Measurements from ENCODE around the gene SEMA3D.

Gene SEMA3D

DNA sequence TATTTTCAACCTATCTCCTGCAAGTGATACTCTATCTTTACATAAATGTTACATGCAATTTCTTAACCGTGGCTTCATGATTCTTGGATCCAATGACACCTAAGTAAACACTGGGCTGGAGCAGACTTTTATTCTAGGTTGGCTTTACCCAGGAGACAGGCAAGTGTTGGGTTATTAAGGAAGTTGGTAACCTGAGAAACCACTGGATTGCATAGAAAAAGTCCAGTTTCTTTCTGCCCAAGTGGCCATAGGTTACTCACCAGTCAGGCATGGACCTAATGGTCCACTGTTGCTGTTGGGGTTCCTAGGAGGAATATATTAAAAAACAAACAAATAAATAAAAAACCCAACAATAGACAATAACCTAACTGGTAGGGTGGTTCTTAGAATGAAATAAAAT lies 112.8 kb downstream of the SEMA3D start:
- no peak for DNase-seq

GRCh38 chr7:85070967-85071628 lies 115.8 kb downstream of the SEMA3D start:
- no peak for DNase-seq

GRCh38 chr7:85068799-85069198 lies 118.1 kb downstream of the SEMA3D start:
- DNase-seq: no peak

DNA sequence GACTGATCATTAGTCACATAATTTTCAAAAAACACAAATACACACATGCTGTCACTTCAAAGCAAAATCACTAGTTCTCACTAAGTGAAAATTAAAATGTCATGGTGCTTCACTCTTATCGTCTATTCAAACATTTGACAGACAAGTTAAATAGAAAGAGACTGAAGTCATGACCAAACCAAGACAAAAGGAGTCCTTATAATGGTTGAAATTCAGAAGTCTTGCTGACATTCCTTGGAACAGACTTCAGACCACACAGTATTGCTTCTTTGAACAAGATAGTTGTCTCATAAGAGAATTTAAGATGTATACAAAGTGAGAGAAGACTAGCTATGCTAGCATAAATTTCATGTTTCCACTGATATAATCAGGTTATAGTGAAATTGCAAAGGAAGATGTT lies 119.5 kb downstream of the SEMA3D start:
- DNase-seq: no peak

- no peak for DNase-seq
Observed at GRCh38 chr7:85065888-85066485, 120.9 kb downstream of the SEMA3D start.

GRCh38 chr7:85065306-85065705 lies 121.5 kb downstream of the SEMA3D start:
- DNase-seq: peak; percentile 40

DNA sequence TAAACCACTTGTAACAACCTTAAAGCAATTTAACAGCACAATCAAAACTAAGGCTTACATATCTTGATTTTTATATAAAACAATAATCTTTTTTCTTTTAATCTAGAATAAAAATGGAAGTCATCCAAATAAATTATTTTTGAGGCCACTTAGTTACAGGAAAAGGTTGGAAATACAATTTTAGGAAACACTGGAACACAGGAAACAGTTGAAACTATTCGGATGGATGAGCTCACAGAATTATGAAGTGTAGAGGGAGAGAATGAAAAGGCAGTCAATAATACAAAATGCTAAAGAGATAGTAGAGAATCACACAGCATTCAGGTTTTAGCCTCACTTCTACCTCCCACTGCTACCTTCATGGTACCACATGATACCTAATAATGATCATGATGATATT lies 124.2 kb downstream of the SEMA3D start:
- DNase-seq: no peak

GRCh38 chr7:85061456-85061855 lies 125.4 kb downstream of the SEMA3D start:
- DNase-seq: peak; percentile 36

DNA sequence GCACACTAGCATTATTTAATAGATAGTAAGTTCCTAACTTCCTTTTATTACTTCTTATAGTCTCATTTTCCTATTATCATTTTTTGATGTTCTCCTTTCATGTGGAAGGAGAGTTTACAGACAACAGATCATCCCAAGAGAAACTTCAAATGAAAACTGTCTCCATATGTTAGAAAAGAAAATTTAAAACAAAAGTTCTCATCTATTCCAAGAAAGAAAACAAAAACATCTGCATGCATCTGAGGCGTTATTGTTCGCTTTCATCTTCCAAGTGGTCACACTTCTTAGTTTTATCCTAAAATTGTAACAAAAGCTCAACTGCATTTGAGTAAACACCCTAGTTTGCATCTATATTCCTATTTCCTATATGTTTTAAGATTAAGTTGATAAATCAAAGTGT lies 126.2 kb downstream of the SEMA3D start:
- DNase-seq: no peak

DNA sequence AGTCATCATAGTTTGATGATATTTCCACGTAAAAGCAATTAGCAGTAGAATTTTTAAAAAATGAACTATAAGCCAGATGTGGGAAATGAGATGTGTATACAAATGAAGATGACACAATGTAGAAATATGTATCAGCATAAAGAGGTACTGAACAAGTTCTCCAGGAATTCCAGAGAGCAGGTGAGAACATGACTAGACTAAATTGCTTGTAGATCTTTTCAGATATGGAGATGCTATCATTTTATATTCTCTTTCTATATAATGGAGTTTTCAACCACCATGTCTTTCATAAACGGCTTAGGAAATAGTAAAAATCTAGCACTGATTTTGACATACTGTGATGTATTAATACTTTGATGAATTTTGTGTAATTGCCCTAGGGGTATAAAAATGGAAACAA lies 130.9 kb downstream of the SEMA3D start:
- DNase-seq: no peak

DNA sequence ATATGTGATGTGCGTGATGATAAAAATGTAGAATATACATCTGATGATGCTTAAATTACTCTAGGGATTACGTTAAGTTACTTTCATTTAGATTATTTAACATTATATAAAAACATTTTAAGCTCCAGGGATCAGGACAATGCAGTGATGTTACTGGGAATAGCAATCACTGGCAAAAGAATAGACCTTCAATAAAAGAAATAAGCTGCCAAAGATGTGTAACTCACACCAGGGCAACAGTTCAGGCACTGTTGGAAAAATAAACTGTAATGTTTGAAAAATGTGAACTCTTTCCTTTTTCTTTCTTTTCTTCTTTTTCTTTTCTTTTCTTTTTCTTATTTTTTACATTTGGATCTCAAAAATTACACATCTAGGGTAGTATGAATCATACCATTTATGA lies 131.7 kb downstream of the SEMA3D start:
- DNase-seq: no peak

DNA sequence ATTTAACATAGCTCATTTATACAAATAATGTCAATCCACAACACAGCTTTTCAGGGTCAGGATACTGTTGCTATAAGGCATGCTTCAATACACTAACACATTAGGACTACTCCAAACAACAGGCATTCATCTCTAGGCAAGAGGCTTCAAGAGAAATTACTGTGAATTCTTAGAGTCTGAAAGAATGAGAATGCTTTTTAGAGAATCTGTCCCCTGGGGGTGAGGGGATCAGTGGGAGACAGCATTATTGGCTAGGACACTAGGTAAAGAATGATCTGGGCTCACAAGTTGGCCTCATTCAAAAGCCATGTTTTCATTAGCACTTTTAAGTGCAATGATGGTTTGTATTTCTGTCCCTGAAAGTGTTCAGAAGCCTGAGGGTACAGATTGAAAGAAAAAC lies 132.6 kb downstream of the SEMA3D start:
- DNase-seq: no peak

- no peak for DNase-seq
Observed at GRCh38 chr7:85052894-85053293, 134.0 kb downstream of the SEMA3D start.

- DNase-seq: no peak
Observed at GRCh38 chr7:85052056-85052737, 134.7 kb downstream of the SEMA3D start.

DNA sequence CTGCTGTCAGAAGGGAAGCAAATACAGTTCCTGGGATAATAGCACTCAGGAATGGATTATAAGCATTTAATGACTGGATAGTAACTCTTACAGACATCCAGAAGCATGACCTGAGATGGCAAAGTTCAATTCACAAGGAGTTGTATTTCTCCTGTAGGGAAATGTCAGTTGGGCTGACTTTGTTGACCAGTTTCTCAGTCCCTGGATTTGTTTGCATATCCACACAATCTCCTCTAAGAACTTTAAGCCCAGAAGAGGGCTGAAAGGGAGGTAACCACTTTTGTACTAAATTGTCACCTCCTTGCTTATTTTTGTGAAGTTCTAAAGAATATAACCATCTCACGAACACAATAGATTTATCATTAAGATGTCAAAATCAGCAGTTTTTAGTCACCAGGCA lies 140.3 kb downstream of the SEMA3D start:
- no peak for DNase-seq

GRCh38 chr7:85041605-85042216 lies 145.1 kb downstream of the SEMA3D start:
- peak; percentile 53 for DNase-seq

DNA sequence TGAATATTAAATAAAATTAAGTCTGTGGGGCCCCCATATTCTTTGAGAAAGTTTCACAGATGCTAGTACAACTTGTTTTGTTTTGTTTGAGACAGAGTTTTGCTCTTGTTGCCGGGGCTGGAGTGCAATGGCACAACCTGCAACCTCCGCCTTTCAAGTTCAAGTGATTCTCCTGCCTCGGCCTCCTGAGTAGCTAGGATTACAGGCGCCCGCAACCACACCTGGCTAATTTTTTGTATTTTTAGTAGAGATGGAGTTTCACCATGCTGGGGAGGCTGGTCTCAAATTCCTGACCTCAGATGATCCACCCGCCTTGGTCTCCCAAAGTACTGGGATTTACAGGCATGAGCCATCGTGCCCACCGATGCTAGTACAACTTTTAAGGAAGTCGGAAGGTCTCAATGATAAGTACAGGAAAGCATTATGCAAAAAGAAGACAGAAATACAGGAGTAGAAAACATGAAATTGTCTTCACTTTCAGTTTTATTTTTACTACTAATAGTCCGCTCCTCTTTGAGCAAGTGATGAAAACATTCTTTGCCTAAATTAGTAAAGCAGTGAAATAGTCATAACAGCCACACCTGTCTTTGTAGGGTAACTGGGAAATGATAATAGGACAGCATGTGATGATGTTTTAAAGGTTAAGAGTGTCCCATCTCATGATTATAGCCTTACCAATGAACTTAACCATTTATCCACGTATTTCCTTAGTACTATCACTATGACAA lies 147.5 kb downstream of the SEMA3D start:
- DNase-seq: no peak

GRCh38 chr7:85038466-85038865 lies 148.4 kb downstream of the SEMA3D start:
- DNase-seq: no peak

- DNase-seq: no peak
Observed at GRCh38 chr7:85033263-85033662, 153.6 kb downstream of the SEMA3D start.

GRCh38 chr7:85031475-85031874 lies 155.4 kb downstream of the SEMA3D start:
- no peak for DNase-seq

DNA sequence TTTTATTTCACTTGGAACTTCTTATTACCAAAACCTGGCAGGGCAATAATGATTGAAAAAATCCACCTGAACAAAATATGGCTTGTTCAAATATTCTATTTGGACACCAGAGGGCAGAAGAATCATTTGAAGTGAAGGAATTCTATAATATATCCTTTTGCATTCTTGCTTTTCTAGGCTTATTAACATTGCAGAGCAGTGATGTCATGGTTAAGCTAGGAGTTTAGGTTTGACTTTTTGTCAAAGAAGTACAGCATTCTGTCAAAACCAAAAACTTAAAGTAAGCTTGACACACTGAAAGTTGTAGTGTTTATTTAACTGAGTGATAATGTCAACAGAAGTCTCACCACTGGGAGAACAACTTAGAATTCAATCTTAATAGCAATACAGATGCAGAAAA lies 156.0 kb downstream of the SEMA3D start:
- no peak for DNase-seq

- DNase-seq: no peak
Observed at GRCh38 chr7:85025312-85025756, 161.5 kb downstream of the SEMA3D start.

GRCh38 chr7:85023916-85024315 lies 162.9 kb downstream of the SEMA3D start:
- no peak for DNase-seq

All from left hindlimb (tissue), 1 donor.